H9 (cell line): Measurements from ENCODE around the gene NCOA1. TPM values are rescaled to one million over a fixed set of nuclear protein-coding genes. Genes with fewer than 3 reads are reported as not detected.

Experiments used
- DNase-seq: peaks from one replicate; pipeline ENCODE4 v3.0.0-alpha.2; 2017
- H2AFZ ChIP-seq: one replicate; pipeline ENCODE4 v1.6.1; 2013; ENCODE audit warnings: mild to moderate bottlenecking, low read length, control low read depth, moderate library complexity
- H2AK5ac ChIP-seq: 2 replicates; pipeline ENCODE4 v1.6.1; 2013; ENCODE audit warnings: low read length, control low read depth, mixed read lengths; ENCODE audit not compliant: insufficient read length
- H2BK120ac ChIP-seq: one replicate; pipeline ENCODE4 v1.6.1; 2013; ENCODE audit warnings: low read depth, mild to moderate bottlenecking, low read length, control low read depth, inconsistent platforms; ENCODE audit not compliant: poor library complexity, severe bottlenecking
- H2BK12ac ChIP-seq: 2 replicates; pipeline ENCODE4 v1.6.1; 2013; ENCODE audit warnings: low read length, control low read depth, mixed read lengths, low read depth; ENCODE audit not compliant: insufficient read length
- H2BK15ac ChIP-seq: 2 replicates; pipeline ENCODE4 v1.6.1; 2013; ENCODE audit warnings: low read depth, low read length, control low read depth
- H2BK20ac ChIP-seq: one replicate; pipeline ENCODE4 v1.6.1; 2013; ENCODE audit warnings: low read depth, mild to moderate bottlenecking, low read length, control low read depth, inconsistent platforms; ENCODE audit not compliant: poor library complexity, severe bottlenecking
- H2BK5ac ChIP-seq: 2 replicates; pipeline ENCODE4 v1.6.1; 2013; ENCODE audit warnings: low read length, control low read depth, mixed read lengths; ENCODE audit not compliant: insufficient read length
- H3K14ac ChIP-seq: 2 replicates; pipeline ENCODE4 v1.6.1; 2013; ENCODE audit warnings: low read length, control low read depth; ENCODE audit not compliant: insufficient read depth
- H3K18ac ChIP-seq: 2 replicates; pipeline ENCODE4 v1.6.1; 2013; ENCODE audit warnings: low read depth, mild to moderate bottlenecking, mixed read lengths, low read length, control low read depth; ENCODE audit not compliant: insufficient read length
- H3K23ac ChIP-seq: 2 replicates; pipeline ENCODE4 v1.6.1; 2013; ENCODE audit warnings: low read length, control low read depth, mixed read lengths, low read depth; ENCODE audit not compliant: insufficient read length
- H3K23me2 ChIP-seq: 2 replicates; pipeline ENCODE4 v1.6.1; 2013; ENCODE audit warnings: low read depth, mild to moderate bottlenecking, mixed read lengths, low read length, control low read depth; ENCODE audit not compliant: insufficient read length, poor library complexity, severe bottlenecking
- H3K27ac ChIP-seq: 2 replicates; pipeline ENCODE4 v1.5.1; 2013; ENCODE audit warnings: low read length, control low read depth, mixed read lengths, low read depth; ENCODE audit not compliant: insufficient read length
- H3K27me3 ChIP-seq: 2 replicates; pipeline ENCODE4 v1.6.1; 2013; ENCODE audit warnings: low read length, control low read depth, inconsistent platforms; ENCODE audit not compliant: insufficient read depth
- H3K4ac ChIP-seq: 2 replicates; pipeline ENCODE4 v1.6.1; 2013; ENCODE audit warnings: low read depth, mild to moderate bottlenecking, control low read depth, inconsistent platforms, low read length, moderate library complexity
- H3K4me1 ChIP-seq: 2 replicates; pipeline ENCODE4 v1.6.1; 2013; ENCODE audit warnings: low read length, control low read depth, inconsistent platforms; ENCODE audit not compliant: insufficient read depth
- H3K4me2 ChIP-seq: 2 replicates; pipeline ENCODE4 v1.6.1; 2013; ENCODE audit warnings: low read length, control low read depth, mixed read lengths; ENCODE audit not compliant: insufficient read length, insufficient read depth
- H3K56ac ChIP-seq: 2 replicates; pipeline ENCODE4 v1.6.1; 2013; ENCODE audit warnings: low read depth, mild to moderate bottlenecking, mixed read lengths, low read length, control low read depth; ENCODE audit not compliant: insufficient read length
- H3K79me1 ChIP-seq: 2 replicates; pipeline ENCODE4 v1.6.1; 2013; ENCODE audit warnings: low read depth, mild to moderate bottlenecking, moderate library complexity, low read length, control low read depth, inconsistent platforms; ENCODE audit not compliant: insufficient read depth, poor library complexity, severe bottlenecking
- H3K79me2 ChIP-seq: 2 replicates; pipeline ENCODE4 v1.6.1; 2013; ENCODE audit warnings: low read length, control low read depth, inconsistent platforms; ENCODE audit not compliant: insufficient read depth
- H3K9ac ChIP-seq: 2 replicates; pipeline ENCODE4 v1.6.1; 2013; ENCODE audit warnings: low read length, control low read depth, mixed read lengths; ENCODE audit not compliant: insufficient read length; ENCODE audit errors: extremely low read depth
- H3K9me3 ChIP-seq: one replicate; pipeline ENCODE4 v1.6.1; 2013; ENCODE audit warnings: low read depth, low read length, inconsistent platforms; ENCODE audit not compliant: control insufficient read depth
- H3T11ph ChIP-seq: one replicate; pipeline ENCODE4 v1.6.1; 2013; ENCODE audit warnings: mild to moderate bottlenecking, low read length, control low read depth, inconsistent platforms
- H4K20me1 ChIP-seq: one replicate; pipeline ENCODE4 v1.6.1; 2013; ENCODE audit not compliant: control insufficient read depth, insufficient read length, insufficient read depth
- H4K5ac ChIP-seq: 2 replicates; pipeline ENCODE4 v1.6.1; 2013; ENCODE audit warnings: low read depth, mild to moderate bottlenecking, mixed read lengths, low read length, control low read depth; ENCODE audit not compliant: insufficient read length
- H4K8ac ChIP-seq: replicated peaks from 2 replicates; pipeline ENCODE4 v1.6.1; 2013; ENCODE audit warnings: low read length, control low read depth, mixed read lengths, low read depth; ENCODE audit not compliant: insufficient read length
- H4K91ac ChIP-seq: 2 replicates; pipeline ENCODE4 v1.6.1; 2013; ENCODE audit warnings: low read depth, mild to moderate bottlenecking, moderate library complexity, mixed read lengths, low read length, control low read depth; ENCODE audit not compliant: insufficient read length
- H3K27ac Mint-ChIP-seq, 3 experiments: 2 replicates in 2 of 3; 3 replicates in 1 of 3; pipeline ENCODE4 v1.8.0; 2020 to 2021; ENCODE audit warnings: mixed read lengths in 3 of 3, mild to moderate bottlenecking in 1 of 3, moderate library complexity in 1 of 3
- H3K27me3 Mint-ChIP-seq: 2 replicates; pipeline ENCODE4 v1.8.0; 2021; ENCODE audit warnings: low read depth, mild to moderate bottlenecking, moderate library complexity, mixed read lengths
- H3K36me3 Mint-ChIP-seq, 3 experiments: 2 replicates in 2 of 3; 3 replicates in 1 of 3; pipeline ENCODE4 v1.8.0; 2020 to 2021; ENCODE audit warnings: low read depth in 3 of 3, mixed read lengths in 3 of 3; ENCODE audit not compliant: insufficient read depth in 1 of 3
- H3K4me1 Mint-ChIP-seq, 2 experiments: 2 replicates each; pipeline ENCODE4 v1.8.0; 2020; ENCODE audit warnings: mixed read lengths in 2 of 2
- H3K4me3 Mint-ChIP-seq, 2 experiments: 2 replicates in 1 of 2; 3 replicates in 1 of 2; pipeline ENCODE4 v1.8.0; 2020 to 2021; ENCODE audit warnings: mild to moderate bottlenecking in 2 of 2, mixed read lengths in 2 of 2, moderate library complexity in 1 of 2
- H3K9me3 Mint-ChIP-seq, 2 experiments: 2 replicates in 1 of 2; 3 replicates in 1 of 2; pipeline ENCODE4 v1.8.0; 2020; ENCODE audit warnings: mild to moderate bottlenecking in 2 of 2, mixed read lengths in 2 of 2, moderate library complexity in 1 of 2
- WGBS: extraction: QIAGEN DNeasy Blood & Tissue Kit; methylation state at CpG from one replicate; pipeline ENCODE4 v1.1.7; 2013; ENCODE audit warnings: missing lambda C conversion rate, low lambda C conversion rate, mixed read lengths; ENCODE audit not compliant: insufficient read length; ENCODE audit errors: extremely low coverage; 5-methylcytosine and 5-hydroxymethylcytosine counted together
- total RNA-seq: library from RNA; stranded (reverse); gene quantifications from 2 replicates; pipeline ENCODE4 v1.2.1, GENCODE V29; 2021
- TF ChIP-seq, protein P1 (sequence below): fragments of 200-600 bp; sonication (generic); conservative IDR thresholded peaks from 3 replicates; pipeline ENCODE4 v1.8.0; 2021; ENCODE audit warnings: antibody characterized with exemption, mild to moderate bottlenecking

NCOA1 gene
- total RNA-seq, 1 experiment from 2014 or later = 14.8 TPM

DNA sequence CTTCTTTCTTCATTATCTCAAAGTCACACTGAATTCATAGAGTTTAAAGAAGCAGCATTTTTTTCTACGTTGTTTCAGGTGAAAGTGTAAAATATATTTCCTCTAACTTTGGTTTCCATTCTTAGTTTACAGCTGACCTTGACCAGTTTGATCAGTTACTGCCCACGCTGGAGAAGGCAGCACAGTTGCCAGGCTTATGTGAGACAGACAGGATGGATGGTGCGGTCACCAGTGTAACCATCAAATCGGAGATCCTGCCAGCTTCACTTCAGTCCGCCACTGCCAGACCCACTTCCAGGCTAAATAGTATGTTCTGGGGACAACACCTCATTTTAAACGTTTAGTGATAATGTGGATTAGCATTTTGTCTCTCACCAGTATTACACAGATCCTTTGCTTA lies 219.8 kb downstream of the NCOA1 start:
- no peaks in the 10 kb centered on the region for H3K23me2 ChIP-seq
- no peak overlapping the region for H3K18ac ChIP-seq
- H3K9me3 ChIP-seq = no peaks in the 10 kb centered on the region
- no peak overlapping the region for H3K9ac ChIP-seq
- no peak overlapping the region for H2AFZ ChIP-seq
- no peak overlapping the region for H4K5ac ChIP-seq
- H4K20me1 ChIP-seq = no peaks in the 10 kb centered on the region
- H3K23ac ChIP-seq = no peak overlapping the region
- no peak overlapping the region for H3K4me2 ChIP-seq
- Mint-ChIP-seq H3K36me3 (no peaks in the 10 kb centered on the region), H3K9me3 (no peaks in the 10 kb centered on the region), H3K4me1 (peaks cover 10 to 12% of the 10 kb centered on the region in 2 experiments), H3K27me3 (no peaks in the 10 kb centered on the region), H3K27ac (peak overlapping the region in 1 of 3 experiments; percentile 46; a peak in 2 of 7 replicates), H3K4me3 (no peak overlapping the region)
- no peak overlapping the region for H2BK12ac ChIP-seq
- H3K4ac ChIP-seq = no peak overlapping the region
- H3K27ac ChIP-seq = no peak overlapping the region
- no peaks in the 10 kb centered on the region for H3K4me1 ChIP-seq
- H4K8ac ChIP-seq = no peak overlapping the region
- no peak for DNase-seq
- H3K79me2 ChIP-seq = no peaks in the 10 kb centered on the region
- no peaks in the 10 kb centered on the region for H3K79me1 ChIP-seq
- no peak overlapping the region for H3K14ac ChIP-seq
- WGBS = no CpG with 5 or more reads among the region's 6 CpGs
- H2BK20ac ChIP-seq = no peak overlapping the region
- H4K91ac ChIP-seq = no peak overlapping the region
- no peak overlapping the region for H3T11ph ChIP-seq
- TF ChIP-seq, protein P1, sequence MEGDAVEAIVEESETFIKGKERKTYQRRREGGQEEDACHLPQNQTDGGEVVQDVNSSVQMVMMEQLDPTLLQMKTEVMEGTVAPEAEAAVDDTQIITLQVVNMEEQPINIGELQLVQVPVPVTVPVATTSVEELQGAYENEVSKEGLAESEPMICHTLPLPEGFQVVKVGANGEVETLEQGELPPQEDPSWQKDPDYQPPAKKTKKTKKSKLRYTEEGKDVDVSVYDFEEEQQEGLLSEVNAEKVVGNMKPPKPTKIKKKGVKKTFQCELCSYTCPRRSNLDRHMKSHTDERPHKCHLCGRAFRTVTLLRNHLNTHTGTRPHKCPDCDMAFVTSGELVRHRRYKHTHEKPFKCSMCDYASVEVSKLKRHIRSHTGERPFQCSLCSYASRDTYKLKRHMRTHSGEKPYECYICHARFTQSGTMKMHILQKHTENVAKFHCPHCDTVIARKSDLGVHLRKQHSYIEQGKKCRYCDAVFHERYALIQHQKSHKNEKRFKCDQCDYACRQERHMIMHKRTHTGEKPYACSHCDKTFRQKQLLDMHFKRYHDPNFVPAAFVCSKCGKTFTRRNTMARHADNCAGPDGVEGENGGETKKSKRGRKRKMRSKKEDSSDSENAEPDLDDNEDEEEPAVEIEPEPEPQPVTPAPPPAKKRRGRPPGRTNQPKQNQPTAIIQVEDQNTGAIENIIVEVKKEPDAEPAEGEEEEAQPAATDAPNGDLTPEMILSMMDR = no peak
- H2BK15ac ChIP-seq = no peak overlapping the region
- H2BK120ac ChIP-seq = no peak overlapping the region
- H3K56ac ChIP-seq = no peak overlapping the region
- H3K27me3 ChIP-seq = no peaks in the 10 kb centered on the region
- H2BK5ac ChIP-seq = no peak overlapping the region
- no peak overlapping the region for H2AK5ac ChIP-seq
